Measurements from ENCODE around the gene ACAD11. TPM values are rescaled to one million over a fixed set of nuclear protein-coding genes. Genes with fewer than 3 reads are reported as not detected.

ACAD11 gene
- total RNA-seq, 4 donors from 2014 or later = 3.9 to 20.4 (median 7.0) TPM

DNA sequence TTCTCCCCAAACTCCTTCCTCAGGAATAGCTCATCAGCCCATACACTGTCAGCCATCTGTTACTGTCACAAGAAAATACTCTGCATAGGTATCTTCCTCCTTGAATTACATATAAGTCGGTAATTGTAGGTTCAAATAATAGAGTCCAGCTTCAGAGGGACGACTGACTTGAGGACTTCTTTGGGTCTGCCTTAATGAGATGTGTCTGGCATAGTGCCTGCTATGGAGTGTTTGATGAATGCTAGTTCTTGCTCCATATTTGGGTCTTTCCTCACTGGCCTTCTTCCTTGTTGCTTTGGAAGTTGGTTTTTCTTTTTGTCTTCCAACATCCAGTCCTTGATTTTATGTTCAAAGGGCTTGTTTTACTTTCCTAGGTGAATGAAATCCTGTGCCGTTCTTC is 129.0 kb downstream of the ACAD11 start:
- 74 to 79% methylated on average over 3 of the region's 3 CpGs for WGBS, 2 donors
- Histone ChIP-seq H3K36me3 (peaks cover 0 to 100% (median 21%) of the 10 kb centered on the region in 3 donors), H3K27ac (no peak overlapping the region), H3K9me3 (no peaks in the 10 kb centered on the region), H3K4me1 (no peaks in the 10 kb centered on the region), H3K4me3 (no peak overlapping the region), H3K27me3 (no peaks in the 10 kb centered on the region)
- DNase-seq = no peak
- intact Hi-C loops (cut with DNase I) = no loop called here
- no peak for TF ChIP-seq POLR2A (IDR thresholded peaks at IDR 0.05)
- TF ChIP-seq CTCF (IDR thresholded peaks at IDR 0.05) = no peak

DNA sequence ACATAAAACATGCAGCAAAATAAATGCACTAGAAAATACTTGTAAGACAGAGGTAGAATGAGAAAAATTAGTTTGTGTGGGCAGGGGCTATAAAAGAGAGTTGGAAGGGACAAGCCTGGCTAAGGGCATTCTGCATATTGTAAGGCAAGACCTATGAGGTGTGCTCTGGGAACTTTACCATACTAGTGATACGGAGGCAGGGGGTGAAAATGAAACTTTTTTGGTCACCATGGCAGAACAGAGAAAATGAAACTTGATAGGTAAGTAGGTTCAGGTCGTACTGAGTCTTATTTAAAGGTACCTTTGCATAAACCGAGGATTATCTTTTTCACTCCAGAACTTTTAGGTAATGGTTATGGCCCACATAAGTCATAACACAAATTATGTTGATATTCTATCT is 137.3 kb downstream of the ACAD11 start:
- no peaks in the 10 kb centered on the region for H3K9me3 ChIP-seq
- H3K4me1 ChIP-seq = no peaks in the 10 kb centered on the region
- TF ChIP-seq CTCF (IDR thresholded peaks at IDR 0.05) = no peak
- TF ChIP-seq POLR2A (IDR thresholded peaks at IDR 0.05) = no peak
- intact Hi-C loops (cut with DNase I) = no loop called here
- no peak overlapping the region for H3K27ac ChIP-seq
- peaks cover 0 to 100% (median 15%) of the 10 kb centered on the region in 3 donors for H3K36me3 ChIP-seq
- no peaks in the 10 kb centered on the region for H3K27me3 ChIP-seq
- 45 to 90% methylated on average over 3 of the region's 3 CpGs for WGBS, 2 donors
- no peak for DNase-seq
- no peak overlapping the region for H3K4me3 ChIP-seq

DNA sequence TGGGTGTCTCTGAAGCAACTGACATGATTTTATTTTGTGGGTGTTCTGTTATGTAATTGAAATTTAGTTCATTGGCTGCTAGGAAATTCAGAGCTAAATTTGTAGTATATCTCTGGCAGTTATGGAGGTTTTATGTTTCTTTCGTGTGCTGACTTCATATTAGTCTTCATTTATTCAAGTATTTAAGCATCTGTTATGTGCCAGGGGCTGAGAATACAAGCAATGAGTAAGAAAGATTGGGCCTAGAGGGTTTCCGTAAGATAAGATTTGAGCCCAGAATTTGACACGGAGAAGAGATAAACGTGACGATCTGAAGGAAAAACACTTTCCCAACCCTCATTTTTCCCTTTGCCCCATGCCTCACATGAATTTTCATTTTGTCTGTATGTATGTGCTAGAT is 137.7 kb downstream of the ACAD11 start:
- DNase-seq = no peak
- Histone ChIP-seq H3K27me3 (no peaks in the 10 kb centered on the region), H3K9me3 (no peaks in the 10 kb centered on the region), H3K36me3 (peaks cover 0 to 100% (median 16%) of the 10 kb centered on the region in 3 donors), H3K4me1 (no peaks in the 10 kb centered on the region), H3K4me3 (no peak overlapping the region), H3K27ac (no peak overlapping the region)
- WGBS, 2 donors = 88 to 93% methylated on average over 5 of the region's 5 CpGs
- intact Hi-C loops (cut with DNase I) = no loop called here
- TF ChIP-seq CTCF (IDR thresholded peaks at IDR 0.05) (no peak), POLR2A (IDR thresholded peaks at IDR 0.05) (no peak)

GRCh38 chr3:132519914-132520313 is 139.7 kb downstream of the ACAD11 start:
- H3K36me3 ChIP-seq = peaks cover 0 to 100% (median 13%) of the 10 kb centered on the region in 3 donors
- no peak overlapping the region for H3K27ac ChIP-seq
- 85 to 88% methylated on average over 5 of the region's 5 CpGs for WGBS, 2 donors
- H3K4me3 ChIP-seq = no peak overlapping the region
- TF ChIP-seq POLR2A (IDR thresholded peaks at IDR 0.05) = no peak
- TF ChIP-seq CTCF (IDR thresholded peaks at IDR 0.05) = no peak
- no peak for DNase-seq
- no peaks in the 10 kb centered on the region for H3K4me1 ChIP-seq
- H3K9me3 ChIP-seq = no peaks in the 10 kb centered on the region
- no peaks in the 10 kb centered on the region for H3K27me3 ChIP-seq
- intact Hi-C loops (cut with DNase I) = no loop called here

- H3K9me3 ChIP-seq = no peaks in the 10 kb centered on the region
- TF ChIP-seq POLR2A (IDR thresholded peaks at IDR 0.05) (no peak), CTCF (IDR thresholded peaks at IDR 0.05) (no peak)
- H3K27me3 ChIP-seq = no peaks in the 10 kb centered on the region
- DNase-seq = no peak
- WGBS, 2 donors = 81 to 92% methylated on average over 2 of the region's 2 CpGs
- intact Hi-C loops (cut with DNase I) = no loop called here
- H3K27ac ChIP-seq = peak overlapping the region in 1 of 4 donors; percentile 3
- peaks cover 0 to 100% (median 13%) of the 10 kb centered on the region in 3 donors for H3K36me3 ChIP-seq
- no peak overlapping the region for H3K4me3 ChIP-seq
- H3K4me1 ChIP-seq = no peaks in the 10 kb centered on the region
These were observed 142.3 kb downstream of the ACAD11 start for GRCh38 chr3:132517311-132517710.
